Suprapubic skin (tissue), 3 donors: Measurements from ENCODE around the gene SPDYE17.
"Not testable (repeated sequence)": the region's sequence is repeated elsewhere in the genome, so short reads cannot be mapped to it uniquely, and the experiment has no call there.

Experiments
- CTCF ChIP-seq, 2 donors: fragments of 200-600 bp in 1 of 2; fragments of 450-650 bp in 1 of 2; sonication (generic) in 1 of 2; IDR thresholded peaks; one replicate each; pipeline ENCODE4 v1.5.1; 2016 to 2019; ENCODE audit warnings: antibody characterized with exemption in 2 of 2, mild to moderate bottlenecking in 1 of 2, moderate library complexity in 1 of 2
- EP300 ChIP-seq: sonication (generic); formaldehyde crosslinking; IDR thresholded peaks from one replicate; pipeline ENCODE4 v1.6.1; 2017; ENCODE audit warnings: antibody characterized with exemption

GRCh38 chr7:76982501-76982900 is 49.7 kb downstream of the SPDYE17 start:
- TF ChIP-seq EP300; CTCF (IDR thresholded peaks at IDR 0.05): not testable (repeated sequence)
